HG03103 (cell line): ENCODE data around the gene ABAT.

Experiments
- ATAC-seq: cut with Tn5 transposase; IDR thresholded peaks from one replicate; pipeline ENCODE4 v1.9.1; 2021; ENCODE audit warnings: low read depth; ENCODE audit not compliant: unreplicated experiment

The ABAT gene

GRCh38 chr16:8674413-8675022 lies at the start of gene ABAT:
Gene ABAT (plus strand): TSS chr16:8674617. CDS start chr16:8735740, 61,123 bp downstream.
- peak; percentile 99 for ATAC-seq

- no peak for ATAC-seq
These were observed 48.8 kb upstream of the ABAT start for GRCh38 chr16:8625491-8626087.

- ATAC-seq: no peak
These were observed 47.5 kb upstream of the ABAT start for GRCh38 chr16:8626946-8627345.

GRCh38 chr16:8627456-8627855 lies 47.0 kb upstream of the ABAT start:
- no peak for ATAC-seq

- ATAC-seq: no peak
These were observed 45.3 kb upstream of the ABAT start for GRCh38 chr16:8628981-8629725.

- no peak for ATAC-seq
These were observed 44.0 kb upstream of the ABAT start for GRCh38 chr16:8630255-8630953.

DNA sequence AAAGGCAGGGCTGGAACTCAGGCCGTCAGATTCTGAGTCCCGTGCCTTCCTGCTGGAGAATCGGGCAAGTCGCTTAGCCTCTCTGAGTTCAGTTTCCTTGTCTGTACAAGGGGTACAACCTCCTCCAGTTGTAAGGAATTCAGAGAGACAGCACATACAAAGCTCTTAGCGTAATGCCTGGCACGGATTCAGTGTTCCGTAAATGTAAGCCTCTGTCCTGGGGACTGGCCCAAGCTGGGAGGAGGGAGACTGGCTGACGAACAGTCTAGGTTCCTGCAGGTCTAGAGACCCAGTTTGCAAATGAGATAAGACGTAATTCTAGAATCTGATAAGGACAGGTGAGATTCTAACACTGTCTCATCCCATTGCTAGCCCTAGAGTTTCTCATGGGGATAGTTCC lies 43.0 kb upstream of the ABAT start:
- ATAC-seq: no peak

DNA sequence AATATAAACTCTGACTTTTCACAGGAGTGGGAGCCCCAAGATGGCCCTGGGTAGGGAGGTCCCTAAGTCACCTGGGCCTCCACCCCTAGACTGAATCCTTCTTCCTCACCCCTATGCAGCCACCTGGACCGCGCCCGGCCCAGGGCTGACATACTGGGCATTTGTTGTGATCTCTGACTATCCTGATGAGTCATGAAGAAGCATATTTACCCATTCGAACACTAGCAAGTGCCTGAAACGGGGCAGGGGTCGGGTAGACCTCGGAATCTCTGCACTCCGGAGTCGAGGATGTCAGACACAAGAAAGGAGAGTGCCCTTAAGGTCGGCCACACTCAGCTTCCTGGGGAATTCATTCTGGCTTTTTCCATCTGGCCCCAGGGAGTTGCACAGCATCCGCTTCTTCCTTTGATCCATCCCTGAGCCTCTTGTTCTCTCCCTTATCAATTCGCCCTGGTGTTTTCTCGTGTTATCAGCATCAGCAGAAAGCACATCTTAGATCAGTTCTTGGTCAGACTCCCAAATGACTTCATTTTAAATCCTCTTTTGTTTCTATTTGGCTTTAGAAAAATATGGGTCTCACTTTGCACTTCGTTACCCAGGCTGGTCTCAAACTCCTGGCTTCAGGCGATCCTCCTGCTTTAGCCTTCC lies 42.5 kb upstream of the ABAT start:
- no peak for ATAC-seq

DNA sequence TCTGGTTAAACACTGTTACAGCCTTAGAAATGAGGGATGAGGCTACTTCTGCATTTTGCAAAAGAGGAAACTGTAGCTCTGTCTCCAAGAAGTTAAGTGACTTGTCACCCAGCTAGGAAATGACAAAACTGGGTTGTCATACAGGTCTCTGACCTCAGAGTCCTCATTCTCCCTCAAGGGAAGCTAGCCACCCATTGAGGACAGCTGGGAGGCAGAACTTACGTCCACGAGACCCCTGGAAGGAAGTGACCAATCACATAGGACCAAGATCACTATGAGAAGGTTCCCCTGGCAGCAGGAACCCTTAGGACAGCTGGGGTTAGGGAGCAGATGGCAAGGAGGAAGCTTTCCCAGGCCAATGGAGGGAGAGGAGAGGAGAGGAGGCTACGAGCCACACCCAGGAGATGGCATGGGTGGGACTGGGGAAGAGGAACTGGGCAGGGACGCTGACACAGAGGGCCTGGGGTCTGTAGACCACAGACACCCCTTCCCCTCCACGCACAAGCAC lies 41.7 kb upstream of the ABAT start:
- no peak for ATAC-seq

DNA sequence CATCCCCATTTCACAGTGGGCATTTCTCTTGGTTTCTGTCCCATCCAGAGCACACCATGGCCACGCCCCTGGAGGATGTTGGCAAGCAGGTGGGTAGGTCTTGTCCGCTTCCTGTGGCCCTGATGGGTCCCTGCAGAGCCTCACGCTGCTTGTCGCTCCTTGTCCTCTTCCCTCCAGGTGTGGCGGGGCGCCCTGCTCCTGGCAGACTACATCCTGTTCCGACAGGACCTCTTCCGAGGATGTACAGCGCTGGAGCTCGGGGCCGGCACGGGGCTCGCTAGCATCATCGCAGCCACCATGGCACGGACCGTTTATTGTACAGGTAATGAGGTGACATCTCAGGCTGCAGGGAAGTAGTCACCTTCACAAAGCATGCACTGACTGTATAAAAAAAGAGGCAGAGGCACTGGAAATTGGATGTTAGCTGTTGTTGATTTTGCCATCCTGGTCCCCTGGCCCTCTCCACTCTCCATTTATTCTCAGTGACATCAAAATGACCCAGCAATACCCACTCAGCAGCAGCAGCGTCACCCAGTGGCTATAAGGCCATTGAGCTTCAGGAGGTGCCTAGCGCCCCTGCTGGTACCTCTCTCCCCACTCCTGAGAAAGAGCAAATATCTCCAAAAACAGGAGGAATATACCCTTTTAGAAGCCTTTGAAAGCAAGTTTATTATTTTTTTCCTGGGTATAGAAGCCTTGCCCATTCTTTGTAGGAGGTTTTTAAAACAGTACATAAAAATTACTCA lies 39.3 kb upstream of the ABAT start:
- ATAC-seq: no peak

- no peak for ATAC-seq
These were observed 34.7 kb upstream of the ABAT start for GRCh38 chr16:8639694-8640093.

- no peak for ATAC-seq
These were observed 32.7 kb upstream of the ABAT start for GRCh38 chr16:8641671-8642070.

DNA sequence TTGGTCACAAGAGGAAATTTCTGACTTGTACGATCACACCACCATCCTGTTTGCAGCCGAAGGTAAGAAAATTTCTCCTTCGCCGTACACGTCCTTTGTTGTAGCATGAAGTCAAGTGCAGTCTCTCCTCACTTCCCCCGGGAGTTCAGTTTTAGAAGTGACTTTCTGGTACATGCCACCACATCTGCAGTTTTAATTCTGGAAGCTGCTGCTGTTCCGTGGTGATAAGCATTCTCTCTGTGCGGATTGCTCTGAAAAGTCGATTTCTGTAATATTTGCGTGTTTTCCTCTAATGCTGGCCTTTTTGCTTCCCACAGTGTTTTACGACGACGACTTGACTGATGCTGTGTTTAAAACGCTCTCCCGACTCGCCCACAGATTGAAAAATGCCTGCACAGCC lies 32.3 kb upstream of the ABAT start:
- no peak for ATAC-seq

GRCh38 chr16:8644211-8645140 lies 29.9 kb upstream of the ABAT start:
- ATAC-seq: no peak

- ATAC-seq: no peak
These were observed 29.3 kb upstream of the ABAT start for GRCh38 chr16:8645141-8645521.

- ATAC-seq: no peak
These were observed 28.6 kb upstream of the ABAT start for GRCh38 chr16:8645831-8646230.

DNA sequence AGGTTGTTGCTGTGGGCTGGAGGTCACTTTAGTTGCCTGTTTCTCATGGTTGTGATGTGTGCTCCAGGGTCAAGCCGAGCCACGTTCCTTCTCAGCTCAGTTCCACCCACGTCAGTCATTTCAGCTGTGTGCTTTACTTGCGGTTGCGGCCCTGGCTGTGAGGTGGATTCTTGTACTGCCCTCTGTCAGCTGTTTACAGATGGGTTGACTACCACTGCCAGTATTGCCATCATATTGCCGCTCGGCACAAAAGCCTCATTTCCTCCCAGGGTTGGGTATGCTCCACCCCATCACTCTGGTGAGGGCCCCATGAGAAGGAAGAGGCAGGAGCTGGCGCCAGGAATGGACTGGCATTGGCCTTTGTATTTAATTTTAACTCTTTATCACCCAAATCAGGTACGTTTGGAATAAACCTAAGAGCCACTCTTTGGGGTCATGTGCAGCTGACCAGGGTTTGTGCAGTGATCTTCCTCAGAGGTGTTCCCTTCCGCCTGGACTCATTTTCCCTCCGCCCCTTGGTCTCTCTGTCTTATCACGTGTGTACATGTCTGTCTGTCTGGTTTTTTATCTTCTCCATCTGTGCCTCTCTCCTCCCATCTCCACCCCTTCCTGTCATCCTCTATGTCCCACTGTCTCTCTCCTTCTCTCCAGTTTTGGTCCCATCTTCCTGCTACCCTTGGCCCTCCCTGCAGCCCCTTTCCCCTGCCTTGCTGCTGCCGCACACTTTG lies 27.9 kb upstream of the ABAT start:
- no peak for ATAC-seq

GRCh38 chr16:8647721-8648318 lies 26.6 kb upstream of the ABAT start:
- ATAC-seq: no peak
